HEK293 (cell line): ENCODE results near the gene SLC38A5.
A peak's percentile ranks its signal among the peaks of the same experiment; 100 is the strongest.

Experiments used
- AEBP2 ChIP-seq: fragments of 450-650 bp; formaldehyde crosslinking; IDR thresholded peaks from 2 replicates; pipeline ENCODE4 v1.5.1; 2016; ENCODE audit warnings: missing biosample characterization, missing genetic modification characterization, borderline replicate concordance
- GLIS1 ChIP-seq: fragments of 450-650 bp; formaldehyde crosslinking; IDR thresholded peaks from 2 replicates; pipeline ENCODE4 v1.5.1; 2016; ENCODE audit warnings: missing biosample characterization, missing genetic modification characterization
- GLIS2 ChIP-seq: fragments of 450-650 bp; formaldehyde crosslinking; IDR thresholded peaks from 2 replicates; pipeline ENCODE4 v1.5.1; 2016; ENCODE audit warnings: missing biosample characterization, missing genetic modification characterization
- HOXD13 ChIP-seq: sonication (generic); formaldehyde crosslinking; IDR thresholded peaks from 2 replicates; pipeline ENCODE4 v1.8.0; 2022; ENCODE audit warnings: missing genetic modification reagents, borderline replicate concordance
- KLF17 ChIP-seq: fragments of 450-650 bp; formaldehyde crosslinking; IDR thresholded peaks from 2 replicates; pipeline ENCODE4 v1.5.1; 2016; ENCODE audit warnings: missing biosample characterization, missing genetic modification characterization
- PBX3 ChIP-seq: sonication (generic); formaldehyde crosslinking; IDR thresholded peaks from 2 replicates; pipeline ENCODE4 v1.8.1; 2022; ENCODE audit warnings: mild to moderate bottlenecking, moderate library complexity, missing genetic modification reagents
- TCF7L2 ChIP-seq: IDR thresholded peaks from 2 replicates; pipeline ENCODE4 v1.6.1; 2011; ENCODE audit warnings: low read depth, mild to moderate bottlenecking, inconsistent platforms, low read length, moderate library complexity, borderline replicate concordance
- WT1 ChIP-seq: fragments of 450-650 bp; formaldehyde crosslinking; IDR thresholded peaks from 2 replicates; pipeline ENCODE4 v1.5.1; 2016; ENCODE audit warnings: missing biosample characterization, missing genetic modification characterization
- ZBTB20 ChIP-seq: fragments of 450-650 bp; formaldehyde crosslinking; IDR thresholded peaks from 2 replicates; pipeline ENCODE4 v1.5.1; 2016; ENCODE audit warnings: missing biosample characterization, missing genetic modification characterization
- ZBTB48 ChIP-seq: fragments of 450-650 bp; formaldehyde crosslinking; IDR thresholded peaks from 2 replicates; pipeline ENCODE4 v1.5.1; 2016; ENCODE audit warnings: missing biosample characterization, missing genetic modification characterization
- ZFHX2 ChIP-seq: fragments of 450-650 bp; formaldehyde crosslinking; conservative IDR thresholded peaks from 2 replicates; pipeline ENCODE4 v1.5.1; 2016; ENCODE audit warnings: missing biosample characterization, missing genetic modification characterization
- ZNF132 ChIP-seq: fragments of 450-650 bp; formaldehyde crosslinking; IDR thresholded peaks from 2 replicates; pipeline ENCODE4 v1.5.1; 2017; ENCODE audit warnings: missing biosample characterization, missing genetic modification characterization, borderline replicate concordance
- ZNF155 ChIP-seq: fragments of 450-650 bp; formaldehyde crosslinking; IDR thresholded peaks from 2 replicates; pipeline ENCODE4 v1.5.1; 2016; ENCODE audit warnings: missing biosample characterization, missing genetic modification characterization
- ZNF202 ChIP-seq: fragments of 450-650 bp; formaldehyde crosslinking; IDR thresholded peaks from 2 replicates; pipeline ENCODE4 v1.5.1; 2016; ENCODE audit warnings: missing biosample characterization, missing genetic modification characterization, borderline replicate concordance
- ZNF211 ChIP-seq: fragments of 450-650 bp; formaldehyde crosslinking; IDR thresholded peaks from 2 replicates; pipeline ENCODE4 v1.5.1; 2016; ENCODE audit warnings: low read depth, missing biosample characterization, missing genetic modification characterization
- ZNF214 ChIP-seq: fragments of 450-650 bp; formaldehyde crosslinking; IDR thresholded peaks from 2 replicates; pipeline ENCODE4 v1.5.1; 2017; ENCODE audit warnings: missing biosample characterization, mild to moderate bottlenecking, missing genetic modification characterization, borderline replicate concordance
- ZNF248 ChIP-seq: fragments of 450-650 bp; formaldehyde crosslinking; IDR thresholded peaks from 2 replicates; pipeline ENCODE4 v1.5.1; 2017; ENCODE audit warnings: missing biosample characterization, missing genetic modification characterization
- ZNF266 ChIP-seq: fragments of 450-650 bp; formaldehyde crosslinking; IDR thresholded peaks from 2 replicates; pipeline ENCODE4 v1.5.1; 2016; ENCODE audit warnings: missing biosample characterization, missing genetic modification characterization, low read depth
- ZNF280D ChIP-seq: fragments of 450-650 bp; formaldehyde crosslinking; IDR thresholded peaks from 2 replicates; pipeline ENCODE4 v1.5.1; 2016; ENCODE audit warnings: missing biosample characterization, missing genetic modification characterization
- ZNF324 ChIP-seq: fragments of 450-650 bp; formaldehyde crosslinking; IDR thresholded peaks from 2 replicates; pipeline ENCODE4 v1.5.1; 2016; ENCODE audit warnings: missing biosample characterization, missing genetic modification characterization
- ZNF37A ChIP-seq: fragments of 450-650 bp; IDR thresholded peaks from 2 replicates; pipeline ENCODE4 v1.5.1; 2018; ENCODE audit warnings: missing biosample characterization, missing genetic modification characterization
- ZNF394 ChIP-seq: fragments of 450-650 bp; formaldehyde crosslinking; IDR thresholded peaks from 2 replicates; pipeline ENCODE4 v1.5.1; 2016; ENCODE audit warnings: missing biosample characterization, missing genetic modification characterization, mild to moderate bottlenecking, moderate library complexity, borderline replicate concordance
- ZNF398 ChIP-seq: fragments of 450-650 bp; formaldehyde crosslinking; IDR thresholded peaks from 2 replicates; pipeline ENCODE4 v1.5.1; 2017; ENCODE audit warnings: missing biosample characterization, missing genetic modification characterization
- ZNF521 ChIP-seq: fragments of 450-650 bp; formaldehyde crosslinking; IDR thresholded peaks from 2 replicates; pipeline ENCODE4 v1.5.1; 2017; ENCODE audit warnings: missing biosample characterization, mild to moderate bottlenecking, missing genetic modification characterization
- ZNF610 ChIP-seq: fragments of 450-650 bp; formaldehyde crosslinking; IDR thresholded peaks from 2 replicates; pipeline ENCODE4 v1.5.1; 2016; ENCODE audit warnings: missing biosample characterization, missing genetic modification characterization, borderline replicate concordance
- ZNF777 ChIP-seq: fragments of 450-650 bp; formaldehyde crosslinking; IDR thresholded peaks from 2 replicates; pipeline ENCODE4 v1.5.1; 2017; ENCODE audit warnings: missing biosample characterization, missing genetic modification characterization, borderline replicate concordance
- ZSCAN23 ChIP-seq: fragments of 450-650 bp; formaldehyde crosslinking; IDR thresholded peaks from 2 replicates; pipeline ENCODE4 v1.5.1; 2016; ENCODE audit warnings: missing biosample characterization, missing genetic modification characterization
- ZSCAN5A ChIP-seq: fragments of 450-650 bp; formaldehyde crosslinking; IDR thresholded peaks from 2 replicates; pipeline ENCODE4 v1.5.1; 2016; ENCODE audit warnings: missing biosample characterization, missing genetic modification characterization

Gene SLC38A5

GRCh38 chrX:48498374-48498809 lies 28.3 kb upstream of the SLC38A5 start (continued):
- TF ChIP-seq GLIS2 (no peak), ZNF324 (tag by site-specific recombination) (no peak), ZNF155 (tag by site-specific recombination) (no peak), ZNF610 (tag by site-specific recombination) (no peak), HOXD13 (no peak), ZFHX2 (tag by site-specific recombination) (peak; percentile 99), AEBP2 (tag by site-specific recombination) (no peak), ZNF214 (tag by site-specific recombination) (no peak), ZNF266 (tag by site-specific recombination) (no peak), WT1 (tag by site-specific recombination) (no peak), KLF17 (tag by site-specific recombination) (peak; percentile 47; the same call in 1 of the 2 replicates), ZSCAN23 (tag by site-specific recombination) (no peak), ZNF202 (tag by site-specific recombination) (no peak), ZNF211 (tag by site-specific recombination) (no peak), ZSCAN5A (no peak), ZNF132 (tag by site-specific recombination) (no peak), GLIS1 (tag by site-specific recombination) (peak; percentile 24; the same call in 1 of the 2 replicates), ZNF394 (tag by site-specific recombination) (no peak), ZNF280D (tag by site-specific recombination) (no peak), TCF7L2 (no peak), ZNF521 (tag by site-specific recombination) (no peak), ZNF398 (no peak), ZBTB20 (tag by site-specific recombination) (0 out of 2 replicates have a peak, but pooled peaks have one; percentile 6), PBX3 (CRISPR knock-in tag) (no peak), ZNF37A (tag by site-specific recombination) (no peak), ZNF248 (tag by site-specific recombination) (no peak), ZBTB48 (no peak), ZNF777 (no peak)
